ENCODE data around the gene OTOA. TPM values are rescaled to one million over a fixed set of nuclear protein-coding genes. Genes with fewer than 3 reads are reported as not detected.
"Not testable (repeated sequence)": the region's sequence is repeated elsewhere in the genome, so short reads cannot be mapped to it uniquely, and the experiment has no call there.

Gene OTOA
- total and polyA plus RNA-seq, 2 of the 13 experiments (the other 11 are each of a cell fraction or from before 2014, with no cell fraction given), result 0.05 to 0.15 TPM

DNA sequence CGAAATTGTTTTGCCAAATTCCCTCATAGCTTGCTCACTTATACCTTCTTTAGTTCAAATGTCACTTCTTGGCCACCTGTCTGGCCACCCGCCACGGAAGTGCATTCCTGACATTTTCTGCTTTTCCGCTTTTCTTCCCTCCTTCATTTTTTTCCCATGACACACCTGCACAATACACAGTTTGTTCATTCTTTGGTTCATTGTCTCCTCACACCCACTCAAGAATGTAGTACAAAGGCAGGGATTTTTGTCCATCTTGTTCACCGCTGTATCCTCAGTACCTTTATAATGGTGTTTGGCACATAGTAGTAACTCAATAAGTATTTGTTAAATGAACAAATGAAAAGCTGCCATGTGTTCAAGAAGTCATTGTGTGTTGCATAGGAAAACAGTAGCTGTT, 116.8 kb downstream of the OTOA start:
- ATAC-seq, result not testable (repeated sequence)

DNA sequence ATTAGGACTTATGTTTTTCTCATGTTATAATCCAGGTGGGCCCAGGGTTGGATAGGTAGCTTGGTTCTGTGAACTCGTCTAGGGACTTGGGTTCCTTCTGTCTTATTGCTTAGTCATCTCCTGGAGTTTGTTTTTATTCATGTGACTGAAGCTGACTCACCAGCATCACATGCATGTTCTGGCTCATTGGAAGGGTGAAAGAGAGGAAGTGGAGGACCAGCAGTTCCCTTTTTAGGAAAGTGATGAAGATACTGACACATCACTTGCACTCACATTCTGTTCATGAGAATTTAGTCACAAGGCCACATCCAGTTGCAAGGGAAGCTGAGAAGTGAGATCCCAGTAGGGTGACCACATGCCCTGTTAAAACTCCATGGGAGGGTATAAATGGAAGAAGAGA, 126.7 kb downstream of the OTOA start:
- H3K4me2 ChIP-seq (ENCODE audit: low read depth, low read length); H3K9ac ChIP-seq (ENCODE audit: insufficient read depth, low read depth, low read length); H4K20me1 ChIP-seq (ENCODE audit: insufficient read depth, low read length); H2AFZ ChIP-seq (ENCODE audit: low read length); H3K79me2 ChIP-seq (ENCODE audit: insufficient read depth, low read length); ATAC-seq; H3K4me3 ChIP-seq (replicated peaks in 1 of 3; ENCODE audit: insufficient read depth in 1 of 3, low read depth in 2 of 3, low read length in 3 of 3); H3K27ac ChIP-seq (ENCODE audit: extremely low read length, insufficient read depth, low read length); CTCF ChIA-PET (ENCODE audit: low intra/inter-chr PET ratio, low total read pairs); H3K27me3 ChIP-seq (ENCODE audit: control insufficient read depth in 1 of 2, insufficient read depth in 2 of 2, low read length in 2 of 2); BruUV-seq (replicated peaks); intact Hi-C loops (cut with micrococcal nuclease; ENCODE audit: unreplicated experiment); POLR2A ChIA-PET; in situ Hi-C loops (cut with HindIII; ENCODE audit: extremely low pct_ligation_motif_present, low pct_unique_long_range_greater_than_20kb); H3K36me3 ChIP-seq (replicated peaks in 1 of 2; ENCODE audit: control insufficient read depth in 1 of 2, insufficient read depth in 2 of 2, low read length in 2 of 2); FAIRE-seq; DNase-seq (ENCODE audit: low spot score); H3K9me3 ChIP-seq (ENCODE audit: low read length); H3K4me1 ChIP-seq (ENCODE audit: insufficient read depth, low read length): not testable (repeated sequence)
- WGBS (ENCODE audit: low lambda C conversion rate), result 0% methylated on average over 1 of the region's 1 CpG

More for the DNA sequence above, 116.8 kb downstream of the OTOA start:
- H3K27me3 ChIP-seq (ENCODE audit: control insufficient read depth in 1 of 2, insufficient read depth in 2 of 2, low read length in 2 of 2); POLR2A ChIA-PET; CTCF ChIA-PET (ENCODE audit: low intra/inter-chr PET ratio, low total read pairs); H4K20me1 ChIP-seq (ENCODE audit: insufficient read depth, low read length); H2AFZ ChIP-seq (ENCODE audit: low read length); BruUV-seq (replicated peaks); H3K9me3 ChIP-seq (ENCODE audit: low read length); H3K4me3 ChIP-seq (replicated peaks in 1 of 3; ENCODE audit: insufficient read depth in 1 of 3, low read depth in 2 of 3, low read length in 3 of 3); H3K27ac ChIP-seq (ENCODE audit: extremely low read length, insufficient read depth, low read length); DNase-seq (ENCODE audit: low spot score); intact Hi-C loops (cut with micrococcal nuclease; ENCODE audit: unreplicated experiment); H3K4me1 ChIP-seq (ENCODE audit: insufficient read depth, low read length); in situ Hi-C loops (cut with HindIII; ENCODE audit: extremely low pct_ligation_motif_present, low pct_unique_long_range_greater_than_20kb); H3K36me3 ChIP-seq (replicated peaks in 1 of 2; ENCODE audit: control insufficient read depth in 1 of 2, insufficient read depth in 2 of 2, low read length in 2 of 2); H3K79me2 ChIP-seq (ENCODE audit: insufficient read depth, low read length); FAIRE-seq; H3K9ac ChIP-seq (ENCODE audit: insufficient read depth, low read depth, low read length); H3K4me2 ChIP-seq (ENCODE audit: low read depth, low read length): not testable (repeated sequence)
- no CpG with 5 or more reads among the region's 5 CpGs for WGBS (ENCODE audit: low lambda C conversion rate)

DNA sequence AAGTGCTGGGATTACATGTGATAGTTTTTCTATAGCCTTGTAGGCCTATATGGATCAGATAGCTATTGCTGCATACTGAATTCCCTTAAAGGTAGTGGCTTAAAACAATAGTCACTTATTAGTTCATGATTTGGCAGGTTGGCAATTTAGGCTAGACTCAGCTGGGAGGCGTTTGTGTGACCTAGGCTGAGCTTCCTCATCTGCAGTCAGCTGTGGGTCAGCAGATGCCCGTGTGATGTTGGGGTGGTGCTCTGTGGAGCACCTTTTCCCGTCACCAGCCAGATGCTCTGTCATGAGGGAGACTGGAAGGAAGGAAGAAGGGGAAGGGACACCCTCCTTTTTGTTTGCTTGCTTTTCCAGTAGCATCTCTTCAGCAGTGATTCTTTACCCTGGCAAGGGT, 129.5 kb downstream of the OTOA start:
- H3K36me3 ChIP-seq (replicated peaks in 1 of 2; ENCODE audit: control insufficient read depth in 1 of 2, insufficient read depth in 2 of 2, low read length in 2 of 2); BruUV-seq (replicated peaks); H3K4me3 ChIP-seq (replicated peaks in 1 of 3; ENCODE audit: insufficient read depth in 1 of 3, low read depth in 2 of 3, low read length in 3 of 3); H4K20me1 ChIP-seq (ENCODE audit: insufficient read depth, low read length); H2AFZ ChIP-seq (ENCODE audit: low read length); CTCF ChIA-PET (ENCODE audit: low intra/inter-chr PET ratio, low total read pairs); H3K9me3 ChIP-seq (ENCODE audit: low read length); FAIRE-seq; H3K27me3 ChIP-seq (ENCODE audit: control insufficient read depth in 1 of 2, insufficient read depth in 2 of 2, low read length in 2 of 2); H3K9ac ChIP-seq (ENCODE audit: insufficient read depth, low read depth, low read length); H3K4me2 ChIP-seq (ENCODE audit: low read depth, low read length); in situ Hi-C loops (cut with HindIII; ENCODE audit: extremely low pct_ligation_motif_present, low pct_unique_long_range_greater_than_20kb); H3K79me2 ChIP-seq (ENCODE audit: insufficient read depth, low read length); DNase-seq (ENCODE audit: low spot score); ATAC-seq; H3K4me1 ChIP-seq (ENCODE audit: insufficient read depth, low read length); H3K27ac ChIP-seq (ENCODE audit: extremely low read length, insufficient read depth, low read length); POLR2A ChIA-PET; intact Hi-C loops (cut with micrococcal nuclease; ENCODE audit: unreplicated experiment): not testable (repeated sequence)
- WGBS (ENCODE audit: low lambda C conversion rate), result 4% methylated on average over 3 of the region's 3 CpGs

- intact Hi-C loops (cut with micrococcal nuclease; ENCODE audit: unreplicated experiment); H3K36me3 ChIP-seq (replicated peaks in 1 of 2; ENCODE audit: control insufficient read depth in 1 of 2, insufficient read depth in 2 of 2, low read length in 2 of 2); ATAC-seq; H2AFZ ChIP-seq (ENCODE audit: low read length); H3K27me3 ChIP-seq (ENCODE audit: control insufficient read depth in 1 of 2, insufficient read depth in 2 of 2, low read length in 2 of 2); H3K9ac ChIP-seq (ENCODE audit: insufficient read depth, low read depth, low read length); FAIRE-seq; H3K9me3 ChIP-seq (ENCODE audit: low read length); H3K4me3 ChIP-seq (replicated peaks in 1 of 3; ENCODE audit: insufficient read depth in 1 of 3, low read depth in 2 of 3, low read length in 3 of 3); H3K4me2 ChIP-seq (ENCODE audit: low read depth, low read length); H3K79me2 ChIP-seq (ENCODE audit: insufficient read depth, low read length); POLR2A ChIA-PET; CTCF ChIA-PET (ENCODE audit: low intra/inter-chr PET ratio, low total read pairs); in situ Hi-C loops (cut with HindIII; ENCODE audit: extremely low pct_ligation_motif_present, low pct_unique_long_range_greater_than_20kb); DNase-seq (ENCODE audit: low spot score); H3K27ac ChIP-seq (ENCODE audit: extremely low read length, insufficient read depth, low read length); H4K20me1 ChIP-seq (ENCODE audit: insufficient read depth, low read length); BruUV-seq (replicated peaks); H3K4me1 ChIP-seq (ENCODE audit: insufficient read depth, low read length): not testable (repeated sequence)
- WGBS (ENCODE audit: low lambda C conversion rate), result no CpG with 5 or more reads among the region's 3 CpGs
Observed at GRCh38 chr16:21798601-21799000, 134.8 kb downstream of the OTOA start.
